ENCODE results near the gene MAP2K3.
"Not testable (repeated sequence)": the region's sequence is repeated elsewhere in the genome, so short reads cannot be mapped to it uniquely, and the experiment has no call there.

The MAP2K3 gene

GRCh38 chr17:21298983-21299519 lies 14.5 kb downstream of the MAP2K3 start:
- FAIRE-seq (no peak), DNase-seq (ENCODE audit: insufficient read length, low spot score) (no peak)
- TF ChIP-seq POU2F2 (IDR thresholded peaks at IDR 0.05; ENCODE audit: low read depth, low read length), result no peak

- FAIRE-seq, result peak; percentile 23
- DNase-seq (ENCODE audit: insufficient read length, low spot score), result no peak
- TF ChIP-seq POU2F2 (IDR thresholded peaks at IDR 0.05; ENCODE audit: low read depth, low read length), result no peak
- TF ChIP-seq SPI1 (IDR thresholded peaks at IDR 0.05; ENCODE audit: low read depth, low read length), result no peak
- TF ChIP-seq PAX5 (IDR thresholded peaks at IDR 0.05; ENCODE audit: insufficient read depth, low read length, severe bottlenecking), result no peak
- TF ChIP-seq POLR2A (IDR thresholded peaks at IDR 0.05; ENCODE audit: low read depth, low read length), result no peak
- TF ChIP-seq POLR2AphosphoS5 (IDR thresholded peaks at IDR 0.05; ENCODE audit: low read depth, low read length), result no peak
- no peak for TF ChIP-seq TAF1 (IDR thresholded peaks at IDR 0.05; ENCODE audit: low read depth, low read length)
Measured at GRCh38 chr17:21299981-21300600, 15.6 kb downstream of the MAP2K3 start.

- no peak for FAIRE-seq
Measured at GRCh38 chr17:21300601-21301571, 16.4 kb downstream of the MAP2K3 start.

GRCh38 chr17:21301593-21302550 lies 17.4 kb downstream of the MAP2K3 start:
- TF ChIP-seq POLR2A (IDR thresholded peaks at IDR 0.05; ENCODE audit: low read depth, low read length), result no peak
- no peak for TF ChIP-seq POLR2AphosphoS5 (IDR thresholded peaks at IDR 0.05; ENCODE audit: low read depth, low read length)
- no peak for TF ChIP-seq PAX5 (IDR thresholded peaks at IDR 0.05; ENCODE audit: insufficient read depth, low read length, severe bottlenecking)
- TF ChIP-seq TAF1 (IDR thresholded peaks at IDR 0.05; ENCODE audit: low read depth, low read length), result no peak
- no peak for TF ChIP-seq SPI1 (IDR thresholded peaks at IDR 0.05; ENCODE audit: low read depth, low read length)
- DNase-seq (ENCODE audit: insufficient read length, low spot score) (no peak), FAIRE-seq (no peak)

More at GRCh38 chr17:21300601-21301571, 16.4 kb downstream of the MAP2K3 start:
- TF ChIP-seq POLR2A (IDR thresholded peaks at IDR 0.05; ENCODE audit: low read depth, low read length) (no peak), PAX5 (IDR thresholded peaks at IDR 0.05; ENCODE audit: insufficient read depth, low read length, severe bottlenecking) (no peak), TAF1 (IDR thresholded peaks at IDR 0.05; ENCODE audit: low read depth, low read length) (no peak), POLR2AphosphoS5 (IDR thresholded peaks at IDR 0.05; ENCODE audit: low read depth, low read length) (no peak), SPI1 (IDR thresholded peaks at IDR 0.05; ENCODE audit: low read depth, low read length) (no peak), POU2F2 (IDR thresholded peaks at IDR 0.05; ENCODE audit: low read depth, low read length) (no peak)
- DNase-seq (ENCODE audit: insufficient read length, low spot score), result no peak

GRCh38 chr17:21302711-21303425 lies 18.4 kb downstream of the MAP2K3 start:
- DNase-seq (ENCODE audit: insufficient read length, low spot score), result no peak
- no peak for FAIRE-seq
- no peak for TF ChIP-seq POLR2AphosphoS5 (IDR thresholded peaks at IDR 0.05; ENCODE audit: low read depth, low read length)
- no peak for TF ChIP-seq SPI1 (IDR thresholded peaks at IDR 0.05; ENCODE audit: low read depth, low read length)
- TF ChIP-seq POU2F2 (IDR thresholded peaks at IDR 0.05; ENCODE audit: low read depth, low read length), result no peak
- TF ChIP-seq TAF1 (IDR thresholded peaks at IDR 0.05; ENCODE audit: low read depth, low read length), result no peak
- TF ChIP-seq POLR2A (IDR thresholded peaks at IDR 0.05; ENCODE audit: low read depth, low read length), result no peak
- TF ChIP-seq PAX5 (IDR thresholded peaks at IDR 0.05; ENCODE audit: insufficient read depth, low read length, severe bottlenecking), result no peak

GRCh38 chr17:21303441-21304065 lies 19.0 kb downstream of the MAP2K3 start:
- DNase-seq (ENCODE audit: insufficient read length, low spot score) (no peak), FAIRE-seq (no peak)
- TF ChIP-seq POLR2A (IDR thresholded peaks at IDR 0.05; ENCODE audit: low read depth, low read length) (no peak), SPI1 (IDR thresholded peaks at IDR 0.05; ENCODE audit: low read depth, low read length) (no peak), POU2F2 (IDR thresholded peaks at IDR 0.05; ENCODE audit: low read depth, low read length) (no peak), PAX5 (IDR thresholded peaks at IDR 0.05; ENCODE audit: insufficient read depth, low read length, severe bottlenecking) (no peak), POLR2AphosphoS5 (IDR thresholded peaks at IDR 0.05; ENCODE audit: low read depth, low read length) (no peak), TAF1 (IDR thresholded peaks at IDR 0.05; ENCODE audit: low read depth, low read length) (no peak)

GRCh38 chr17:21304091-21304490 lies 19.6 kb downstream of the MAP2K3 start:
- DNase-seq (ENCODE audit: insufficient read length, low spot score), result no peak
- no peak for FAIRE-seq
- TF ChIP-seq POU2F2 (IDR thresholded peaks at IDR 0.05; ENCODE audit: low read depth, low read length), result no peak
- TF ChIP-seq POLR2A (IDR thresholded peaks at IDR 0.05; ENCODE audit: low read depth, low read length), result no peak
- TF ChIP-seq PAX5 (IDR thresholded peaks at IDR 0.05; ENCODE audit: insufficient read depth, low read length, severe bottlenecking), result no peak
- no peak for TF ChIP-seq SPI1 (IDR thresholded peaks at IDR 0.05; ENCODE audit: low read depth, low read length)
- no peak for TF ChIP-seq POLR2AphosphoS5 (IDR thresholded peaks at IDR 0.05; ENCODE audit: low read depth, low read length)
- TF ChIP-seq TAF1 (IDR thresholded peaks at IDR 0.05; ENCODE audit: low read depth, low read length), result no peak

- not testable (repeated sequence) for FAIRE-seq; DNase-seq (ENCODE audit: insufficient read length, low spot score)
Measured at GRCh38 chr17:21304551-21305151, 20.1 kb downstream of the MAP2K3 start.

GRCh38 chr17:21305431-21306180 lies 21.1 kb downstream of the MAP2K3 start:
- not testable (repeated sequence) for DNase-seq (ENCODE audit: insufficient read length, low spot score); FAIRE-seq

GRCh38 chr17:21306611-21307272 lies 22.2 kb downstream of the MAP2K3 start:
- not testable (repeated sequence) for DNase-seq (ENCODE audit: insufficient read length, low spot score); FAIRE-seq

GRCh38 chr17:21307273-21307625 lies 22.7 kb downstream of the MAP2K3 start:
- not testable (repeated sequence) for FAIRE-seq; DNase-seq (ENCODE audit: insufficient read length, low spot score)

Data from GM12891 (cell line).